ENCODE data around the gene ALS2. TPM values are rescaled to one million over a fixed set of nuclear protein-coding genes. Genes with fewer than 3 reads are reported as not detected.

Gene ALS2
- 17.3 and 28.7 TPM in 2 replicates for total RNA-seq

GRCh38 chr2:201780674-201781493 is at the start of gene ALS2:
Gene ALS2, minus strand, starts transcription at chr2:201780933. Its CDS starts 12,048 bp downstream, at chr2:201768885.

GRCh38 chr2:201806442-201807170 is 25.9 kb upstream of the ALS2 start, which contains the start of gene CDK15:
Gene CDK15, plus strand, starts transcription at chr2:201806537. Its CDS starts 128 bp downstream, at chr2:201806665.

GRCh38 chr2:201698588-201699226 is 82.0 kb downstream of the ALS2 start, which contains the start of gene MPP4:
Gene MPP4, minus strand, starts transcription at chr2:201698644. Its CDS starts 4,690 bp downstream, at chr2:201693954.

Small RNA genes within 50 kb of the gene (small RNA-seq; reads per million reads assigned to genes)
- gene RF00019 (not detected), gene UBE2V1P11 (not detected)

Other genes starting within 250 kb of the ALS2 start
- 14.7 and 20.1 TPM in 2 replicates for gene TMEM237, start 137.4 kb downstream of the ALS2 start, total RNA-seq
- 2.6 and 5.3 TPM in 2 replicates for gene MPP4, start 82.3 kb downstream of the ALS2 start, total RNA-seq
- 2.2 and 4.7 TPM in 2 replicates for gene CDK15, start 25.6 kb upstream of the ALS2 start, total RNA-seq